SK-N-SH (cell line): Measurements from ENCODE around the gene ZC3H18. TPM values are rescaled to one million over a fixed set of nuclear protein-coding genes. Genes with fewer than 3 reads are reported as not detected.

Source experiments
- CTCF ChIA-PET: fragments of 300-600, 350-600 bp; formaldehyde crosslinking; extraction: SDS; loops from one replicate; lab custom pipeline; 2021; lab: Yijun Ruan, JAX
- POLR2A ChIA-PET: fragments of 350-600 bp; sonication (Branson Sonifier 250); formaldehyde crosslinking; extraction: SDS; loops from one replicate; lab custom pipeline; 2020; ENCODE audit warnings: antibody characterized with exemption, inconsistent platforms; lab: Yijun Ruan, JAX
- DNase-seq: peaks from one replicate; pipeline ENCODE4 v3.0.0; 2012
- H2AFZ ChIP-seq: fragments of 200-600 bp; sonication (generic); 2 replicates; pipeline ENCODE4 v1.8.1; 2016; ENCODE audit warnings: antibody characterized with exemption, mild to moderate bottlenecking, low read depth
- H3F3A ChIP-seq: fragments of 200-600 bp; sonication (generic); replicated peaks from 2 replicates; pipeline ENCODE3; 2016; ENCODE audit warnings: antibody characterized with exemption, mild to moderate bottlenecking; ENCODE audit not compliant: insufficient read depth
- H3K27ac ChIP-seq, 2 experiments: fragments of 200-500 bp in 1 of 2; fragments of 200-600 bp in 1 of 2; sonication (Bioruptor generic) in 1 of 2; sonication (generic), shearing (Covaris generic) in 1 of 2; 2 replicates each; pipeline versions ENCODE4 v1.5.1 to v1.6.1; 2014 to 2016; ENCODE audit warnings: low read depth in 2 of 2, inconsistent platforms in 1 of 2, low read length in 1 of 2, mild to moderate bottlenecking in 1 of 2, mixed read lengths in 1 of 2
- H3K27me3 ChIP-seq: fragments of 200-600 bp; sonication (generic), shearing (Covaris generic); 2 replicates; pipeline ENCODE4 v1.6.1; 2016; ENCODE audit warnings: mixed run types; ENCODE audit not compliant: insufficient read depth
- H3K36me3 ChIP-seq, 2 experiments: fragments of 200-500 bp in 1 of 2; fragments of 200-600 bp in 1 of 2; sonication (Bioruptor generic) in 1 of 2; sonication (generic) in 1 of 2; replicated peaks in 1 of 2; 2 replicates each; pipeline versions ENCODE3 to v1.5.1; 2014 to 2016; ENCODE audit warnings: low read length in 1 of 2, mild to moderate bottlenecking in 1 of 2; ENCODE audit not compliant: insufficient read depth in 2 of 2, control insufficient read depth in 1 of 2
- H3K4me1 ChIP-seq, 2 experiments: fragments of 200-500 bp in 1 of 2; fragments of 200-600 bp in 1 of 2; sonication (Bioruptor generic) in 1 of 2; sonication (generic), shearing (Covaris generic) in 1 of 2; 2 replicates each; pipeline versions ENCODE4 v1.5.1 to v1.6.1; 2014 to 2016; ENCODE audit warnings: low read depth in 1 of 2, low read length in 1 of 2, mixed run types in 1 of 2; ENCODE audit not compliant: insufficient read depth in 2 of 2, control insufficient read depth in 1 of 2
- H3K4me2 ChIP-seq: fragments of 200-600 bp; sonication (generic), shearing (Covaris generic); 2 replicates; pipeline ENCODE4 v1.6.1; 2017; ENCODE audit warnings: mixed run types
- H3K4me3 ChIP-seq, 2 experiments: fragments of 200-500 bp in 1 of 2; fragments of 200-600 bp in 1 of 2; sonication (Bioruptor generic) in 1 of 2; sonication (generic), shearing (Covaris generic) in 1 of 2; 2 replicates each; pipeline versions ENCODE4 v1.5.1 to v1.8.1; 2014 to 2016; ENCODE audit warnings: low read depth in 2 of 2, inconsistent platforms in 1 of 2, low read length in 1 of 2, mild to moderate bottlenecking in 1 of 2, mixed read lengths in 1 of 2, moderate library complexity in 1 of 2
- H3K79me2 ChIP-seq: fragments of 200-600 bp; sonication (generic); 2 replicates; pipeline ENCODE4 v1.8.1; 2017; ENCODE audit warnings: mild to moderate bottlenecking; ENCODE audit not compliant: insufficient read depth
- H3K9ac ChIP-seq: fragments of 200-600 bp; sonication (generic); 2 replicates; pipeline ENCODE4 v1.6.1; 2017; ENCODE audit warnings: mixed run types
- H3K9me2 ChIP-seq: fragments of 200-600 bp; sonication (generic); 2 replicates; pipeline ENCODE4 v1.6.1; 2017; ENCODE audit warnings: mixed run types
- H3K9me3 ChIP-seq: fragments of 200-600 bp; sonication (generic); 2 replicates; pipeline ENCODE4 v1.6.1; 2017; ENCODE audit warnings: mixed run types, mild to moderate bottlenecking, moderate library complexity
- H4K20me1 ChIP-seq: fragments of 200-600 bp; sonication (generic); 2 replicates; pipeline ENCODE4 v1.6.1; 2017; ENCODE audit warnings: mild to moderate bottlenecking, mixed run types; ENCODE audit not compliant: insufficient read depth
- CHD2 ChIP-seq: fragments of 150-350 bp; IDR thresholded peaks from 2 replicates; pipeline ENCODE4 v1.6.1; 2018; ENCODE audit warnings: low read length; ENCODE audit not compliant: partially characterized antibody
- EP300 ChIP-seq, 2 experiments: IDR thresholded peaks; 2 replicates each; pipeline versions ENCODE4 v1.4.0 to v1.6.1; 2012; ENCODE audit warnings: borderline replicate concordance in 1 of 2, low read depth in 1 of 2, low read length in 1 of 2
- FOXJ3 ChIP-seq: sonication (generic); formaldehyde crosslinking; IDR thresholded peaks from 2 replicates; pipeline ENCODE4 v1.5.1; 2020; ENCODE audit warnings: mild to moderate bottlenecking, missing genetic modification reagents
- GABPA ChIP-seq: IDR thresholded peaks from 2 replicates; pipeline ENCODE4 v1.4.0; 2012; ENCODE audit warnings: low read depth, mild to moderate bottlenecking
- GATA2 ChIP-seq: sonication (generic); formaldehyde crosslinking; IDR thresholded peaks from 2 replicates; pipeline ENCODE4 v1.5.0; 2020; ENCODE audit warnings: mild to moderate bottlenecking, missing genetic modification reagents
- JUND ChIP-seq: IDR thresholded peaks from 2 replicates; pipeline ENCODE4 v1.4.0; 2012
- MAX ChIP-seq: IDR thresholded peaks from 2 replicates; pipeline ENCODE4 v1.4.0; 2012; ENCODE audit warnings: low read depth
- MEF2A ChIP-seq: IDR thresholded peaks from 2 replicates; pipeline ENCODE4 v1.4.0; 2012; ENCODE audit warnings: low read depth, borderline replicate concordance
- MXI1 ChIP-seq: IDR thresholded peaks from 2 replicates; pipeline ENCODE4 v1.6.1; 2012; ENCODE audit warnings: mild to moderate bottlenecking, low read depth, low read length, improper control_type of control experiment
- RAD21 ChIP-seq: IDR thresholded peaks from 2 replicates; pipeline ENCODE4 v1.6.1; 2012; ENCODE audit warnings: mild to moderate bottlenecking, low read length
- REST ChIP-seq: IDR thresholded peaks from 2 replicates; pipeline ENCODE4 v1.6.1; 2012; ENCODE audit warnings: mild to moderate bottlenecking, low read depth, low read length, moderate library complexity
- SIN3A ChIP-seq: IDR thresholded peaks from 2 replicates; pipeline ENCODE4 v1.6.1; 2012; ENCODE audit warnings: low read depth, mild to moderate bottlenecking, low read length, moderate library complexity, borderline replicate concordance
- WGBS: methylation state at CpG from one replicate; pipeline ENCODE4 v1.1.6; 2017; ENCODE audit warnings: low lambda C conversion rate; 5-methylcytosine and 5-hydroxymethylcytosine counted together
- polyA plus RNA-seq, 3 experiments: library from polyadenylated mRNA; depleted of rRNA; stranded (reverse); fragments of >200 nt; gene quantifications; 2 replicates each; pipeline ENCODE4 v1.2.3, GENCODE V29; 2012
- TF ChIP-seq, protein P1 (sequence below): fragments of 150-350 bp; IDR thresholded peaks from 2 replicates; pipeline ENCODE4 v1.6.1; 2016; ENCODE audit warnings: mild to moderate bottlenecking, low read depth, low read length
- TF ChIP-seq, protein P2 (sequence below): fragments of 200-600 bp; sonication (generic); IDR thresholded peaks from 2 replicates; pipeline ENCODE4 v1.6.1; 2017; ENCODE audit warnings: antibody characterized with exemption, mild to moderate bottlenecking, moderate library complexity

Gene ZC3H18
- polyA plus RNA-seq, 1 of the 3 experiments (the other 2 are of a cell fraction): 32.7 TPM

- no peaks in the 10 kb centered on the region for H3K27me3 ChIP-seq
- ChIA-PET CTCF (no interaction called here), POLR2A (no interaction called here)
- no peak overlapping the region for H3K27ac ChIP-seq
- peaks cover 4% of the 10 kb centered on the region for H3F3A ChIP-seq
- no peak overlapping the region for H3K4me3 ChIP-seq
- H2AFZ ChIP-seq: no peak overlapping the region
- H3K4me1 ChIP-seq: peaks cover 0 to 5% of the 10 kb centered on the region in 2 experiments; a peak in 1 of 4 replicates
- H3K9me3 ChIP-seq: no peaks in the 10 kb centered on the region
- DNase-seq: no peak
- no peak overlapping the region for H3K9ac ChIP-seq
- no peaks in the 10 kb centered on the region for H4K20me1 ChIP-seq
- H3K36me3 ChIP-seq: peaks cover 0 to 8% of the 10 kb centered on the region in 2 experiments
- 93% methylated on average over 15 of the region's 15 CpGs for WGBS
- H3K9me2 ChIP-seq: no peaks in the 10 kb centered on the region
- TF ChIP-seq MAX (no peak), SIN3A (no peak), EP300 (IDR thresholded peaks at IDR 0.05; ENCODE audit: borderline replicate concordance in 1 of 2, low read depth in 1 of 2, low read length in 1 of 2) (no peak), RAD21 (no peak), FOXJ3 (CRISPR knock-in tag) (no peak), MEF2A (no peak), JUND (no peak), GABPA (no peak), MXI1 (no peak), REST (no peak), GATA2 (CRISPR knock-in tag) (no peak), CHD2 (no peak)
- TF ChIP-seq, protein P1, sequence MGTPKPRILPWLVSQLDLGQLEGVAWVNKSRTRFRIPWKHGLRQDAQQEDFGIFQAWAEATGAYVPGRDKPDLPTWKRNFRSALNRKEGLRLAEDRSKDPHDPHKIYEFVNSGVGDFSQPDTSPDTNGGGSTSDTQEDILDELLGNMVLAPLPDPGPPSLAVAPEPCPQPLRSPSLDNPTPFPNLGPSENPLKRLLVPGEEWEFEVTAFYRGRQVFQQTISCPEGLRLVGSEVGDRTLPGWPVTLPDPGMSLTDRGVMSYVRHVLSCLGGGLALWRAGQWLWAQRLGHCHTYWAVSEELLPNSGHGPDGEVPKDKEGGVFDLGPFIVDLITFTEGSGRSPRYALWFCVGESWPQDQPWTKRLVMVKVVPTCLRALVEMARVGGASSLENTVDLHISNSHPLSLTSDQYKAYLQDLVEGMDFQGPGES: no peak
- TF ChIP-seq, protein P2, sequence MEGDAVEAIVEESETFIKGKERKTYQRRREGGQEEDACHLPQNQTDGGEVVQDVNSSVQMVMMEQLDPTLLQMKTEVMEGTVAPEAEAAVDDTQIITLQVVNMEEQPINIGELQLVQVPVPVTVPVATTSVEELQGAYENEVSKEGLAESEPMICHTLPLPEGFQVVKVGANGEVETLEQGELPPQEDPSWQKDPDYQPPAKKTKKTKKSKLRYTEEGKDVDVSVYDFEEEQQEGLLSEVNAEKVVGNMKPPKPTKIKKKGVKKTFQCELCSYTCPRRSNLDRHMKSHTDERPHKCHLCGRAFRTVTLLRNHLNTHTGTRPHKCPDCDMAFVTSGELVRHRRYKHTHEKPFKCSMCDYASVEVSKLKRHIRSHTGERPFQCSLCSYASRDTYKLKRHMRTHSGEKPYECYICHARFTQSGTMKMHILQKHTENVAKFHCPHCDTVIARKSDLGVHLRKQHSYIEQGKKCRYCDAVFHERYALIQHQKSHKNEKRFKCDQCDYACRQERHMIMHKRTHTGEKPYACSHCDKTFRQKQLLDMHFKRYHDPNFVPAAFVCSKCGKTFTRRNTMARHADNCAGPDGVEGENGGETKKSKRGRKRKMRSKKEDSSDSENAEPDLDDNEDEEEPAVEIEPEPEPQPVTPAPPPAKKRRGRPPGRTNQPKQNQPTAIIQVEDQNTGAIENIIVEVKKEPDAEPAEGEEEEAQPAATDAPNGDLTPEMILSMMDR: no peak
- H3K79me2 ChIP-seq: peaks cover 11% of the 10 kb centered on the region
- H3K4me2 ChIP-seq: no peak overlapping the region
These were observed 88.5 kb downstream of the ZC3H18 start for GRCh38 chr16:88658714-88659113.
